TTC549 (cell line): ENCODE data around the gene CARM1.
"Not testable (repeated sequence)": the region's sequence is repeated elsewhere in the genome, so short reads cannot be mapped to it uniquely, and the experiment has no call there.

Experiments used
- FAIRE-seq: peaks from 2 replicates; lab custom pipeline; 2012; peaks lifted over from hg19 to GRCh38; lab: Jason Lieb, UNC

The CARM1 gene

GRCh38 chr19:10848230-10848856 lies 23.0 kb upstream of the CARM1 start, which contains the start of gene C19orf38:
Gene C19orf38 (plus strand): TSS chr19:10848415. CDS start chr19:10848509, 94 bp downstream.
- FAIRE-seq: no peak

- FAIRE-seq: no peak
These were observed 20.7 kb upstream of the CARM1 start for GRCh38 chr19:10850631-10851030.

- FAIRE-seq: no peak
These were observed 19.1 kb upstream of the CARM1 start for GRCh38 chr19:10852098-10852800.

- FAIRE-seq: no peak
These were observed 18.4 kb upstream of the CARM1 start for GRCh38 chr19:10852941-10853340.

GRCh38 chr19:10854350-10855089 lies 16.8 kb upstream of the CARM1 start:
- FAIRE-seq: no peak

- no peak for FAIRE-seq
These were observed 15.4 kb upstream of the CARM1 start for GRCh38 chr19:10855879-10856522.

- not testable (repeated sequence) for FAIRE-seq
These were observed 14.5 kb upstream of the CARM1 start for GRCh38 chr19:10856899-10857298.

GRCh38 chr19:10858204-10858828 lies 13.0 kb upstream of the CARM1 start:
- FAIRE-seq: no peak

GRCh38 chr19:10861103-10861651 lies 10.2 kb upstream of the CARM1 start:
- no peak for FAIRE-seq

GRCh38 chr19:10862561-10863106 lies 8.7 kb upstream of the CARM1 start:
- no peak for FAIRE-seq

GRCh38 chr19:10863107-10863717 lies 8.1 kb upstream of the CARM1 start:
- no peak for FAIRE-seq

- FAIRE-seq: no peak
These were observed 6.8 kb upstream of the CARM1 start for GRCh38 chr19:10864538-10864899.

GRCh38 chr19:10866495-10866894 lies 4.9 kb upstream of the CARM1 start:
- FAIRE-seq: no peak

- FAIRE-seq: no peak
These were observed 2.3 kb upstream of the CARM1 start for GRCh38 chr19:10868872-10869547.

- FAIRE-seq: not testable (repeated sequence)
These were observed 1.5 kb upstream of the CARM1 start for GRCh38 chr19:10869872-10870311.

GRCh38 chr19:10870501-10870954 lies 825 bp upstream of the CARM1 start:
- no peak for FAIRE-seq

- FAIRE-seq: no peak
These were observed 575 bp downstream of the CARM1 start for GRCh38 chr19:10871711-10872545.

GRCh38 chr19:10872546-10873107 lies 1.3 kb downstream of the CARM1 start:
- FAIRE-seq: no peak

- FAIRE-seq: no peak
These were observed 2.7 kb downstream of the CARM1 start for GRCh38 chr19:10874024-10874423.
